ENCODE results near the gene SERPINB1.

DNA sequence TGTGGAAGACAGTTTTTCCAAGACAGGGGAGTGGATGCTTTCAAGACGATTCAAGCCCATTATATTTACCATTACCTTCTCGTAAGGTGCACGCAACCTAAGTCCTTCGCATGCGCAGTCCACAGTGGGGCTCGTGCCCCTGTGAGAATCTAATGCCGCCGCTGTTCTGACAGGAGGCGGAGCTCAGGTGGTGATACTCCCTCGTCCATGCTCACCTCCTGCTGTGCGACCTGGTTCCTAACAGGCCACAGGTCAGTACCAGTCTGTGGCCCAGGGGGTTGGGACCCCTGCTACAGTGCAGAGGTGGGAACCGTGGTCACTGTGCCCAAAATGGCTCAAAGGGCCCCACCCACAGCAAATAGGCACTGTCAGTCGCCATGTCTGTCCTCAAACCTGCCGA is 36.6 kb downstream of the SERPINB1 start:
- TF ChIP-seq, protein P1, sequence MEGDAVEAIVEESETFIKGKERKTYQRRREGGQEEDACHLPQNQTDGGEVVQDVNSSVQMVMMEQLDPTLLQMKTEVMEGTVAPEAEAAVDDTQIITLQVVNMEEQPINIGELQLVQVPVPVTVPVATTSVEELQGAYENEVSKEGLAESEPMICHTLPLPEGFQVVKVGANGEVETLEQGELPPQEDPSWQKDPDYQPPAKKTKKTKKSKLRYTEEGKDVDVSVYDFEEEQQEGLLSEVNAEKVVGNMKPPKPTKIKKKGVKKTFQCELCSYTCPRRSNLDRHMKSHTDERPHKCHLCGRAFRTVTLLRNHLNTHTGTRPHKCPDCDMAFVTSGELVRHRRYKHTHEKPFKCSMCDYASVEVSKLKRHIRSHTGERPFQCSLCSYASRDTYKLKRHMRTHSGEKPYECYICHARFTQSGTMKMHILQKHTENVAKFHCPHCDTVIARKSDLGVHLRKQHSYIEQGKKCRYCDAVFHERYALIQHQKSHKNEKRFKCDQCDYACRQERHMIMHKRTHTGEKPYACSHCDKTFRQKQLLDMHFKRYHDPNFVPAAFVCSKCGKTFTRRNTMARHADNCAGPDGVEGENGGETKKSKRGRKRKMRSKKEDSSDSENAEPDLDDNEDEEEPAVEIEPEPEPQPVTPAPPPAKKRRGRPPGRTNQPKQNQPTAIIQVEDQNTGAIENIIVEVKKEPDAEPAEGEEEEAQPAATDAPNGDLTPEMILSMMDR (IDR thresholded peaks at IDR 0.05) = no peak
- no peak for TF ChIP-seq POLR2A (IDR thresholded peaks at IDR 0.05)
